ENCODE measurements around the gene RAB32.

The RAB32 gene

GRCh38 chr6:146583966-146584365 lies 40.3 kb downstream of the RAB32 start:
- no peak for DNase-seq

DNA sequence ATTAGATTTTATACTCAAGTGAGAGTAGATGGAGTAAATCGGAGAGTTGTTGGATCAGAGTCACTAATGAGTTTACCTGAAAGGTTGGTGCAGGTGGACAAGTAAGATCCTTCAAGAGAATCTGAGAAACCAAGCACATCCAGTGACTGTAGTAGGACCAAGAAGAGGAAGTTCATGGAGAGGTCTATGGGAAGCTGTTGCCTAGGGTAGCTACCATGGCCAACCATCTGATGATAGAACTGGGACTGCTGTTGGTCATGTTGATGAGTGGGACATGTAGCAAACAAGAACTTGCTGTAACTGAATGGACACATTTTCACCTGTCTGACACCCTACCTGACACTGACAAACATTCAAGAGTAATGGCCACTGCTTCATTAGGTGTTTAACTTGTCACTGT lies 43.8 kb downstream of the RAB32 start:
- DNase-seq, result no peak

GRCh38 chr6:146590492-146590891 lies 46.9 kb downstream of the RAB32 start:
- DNase-seq, result no peak

DNA sequence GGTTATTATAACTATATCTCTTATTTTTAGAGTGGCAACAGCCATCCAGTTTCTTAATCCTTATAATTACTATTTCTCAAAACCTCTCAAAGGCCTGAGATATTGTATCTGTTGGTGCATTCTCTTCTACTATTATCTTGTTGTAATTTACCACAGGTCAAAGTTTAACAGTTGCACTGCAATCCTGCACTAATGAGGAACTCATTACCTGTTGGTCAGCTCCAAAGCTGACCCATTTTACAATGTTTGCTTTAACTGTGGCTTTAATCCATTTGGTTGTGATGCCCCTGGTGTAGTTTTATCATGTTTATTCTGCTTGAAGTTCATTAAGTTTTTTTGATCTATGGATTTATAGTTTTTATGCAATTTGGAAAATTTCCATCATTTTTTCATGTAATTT lies 48.8 kb downstream of the RAB32 start:
- DNase-seq, result no peak

- no peak for DNase-seq
These were observed 50.4 kb downstream of the RAB32 start for GRCh38 chr6:146593986-146594385.

- no peak for DNase-seq
These were observed 50.9 kb downstream of the RAB32 start for GRCh38 chr6:146594495-146594894.

GRCh38 chr6:146595972-146596731 lies 52.5 kb downstream of the RAB32 start:
- DNase-seq, result peak in 1 of 2 donors; percentile 25

- peak in 1 of 2 donors; percentile 22 for DNase-seq
These were observed 55.3 kb downstream of the RAB32 start, which contains the start of gene ADGB for GRCh38 chr6:146598772-146599405. Gene ADGB, plus strand, starts transcription at chr6:146598972. Its CDS starts 69 bp downstream, at chr6:146599041.

DNA sequence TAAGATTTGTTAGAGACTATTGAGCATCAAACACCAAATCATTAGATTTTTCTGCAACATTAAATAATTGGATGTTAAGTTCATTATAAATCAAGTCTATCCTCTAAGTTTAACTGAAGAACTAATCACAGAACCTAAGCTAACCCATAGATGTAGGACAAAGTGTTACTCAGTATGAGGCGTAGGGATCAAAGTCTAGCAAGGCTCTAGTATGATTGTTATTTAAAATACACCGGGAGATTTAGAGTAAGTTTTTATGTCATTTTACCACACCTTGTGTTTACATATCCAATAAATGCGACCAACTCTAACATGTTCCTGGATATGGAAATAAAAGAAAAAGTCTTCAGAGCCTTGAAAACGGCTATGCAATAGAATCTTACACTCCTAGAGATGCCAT lies 57.7 kb downstream of the RAB32 start:
- no peak for DNase-seq

DNA sequence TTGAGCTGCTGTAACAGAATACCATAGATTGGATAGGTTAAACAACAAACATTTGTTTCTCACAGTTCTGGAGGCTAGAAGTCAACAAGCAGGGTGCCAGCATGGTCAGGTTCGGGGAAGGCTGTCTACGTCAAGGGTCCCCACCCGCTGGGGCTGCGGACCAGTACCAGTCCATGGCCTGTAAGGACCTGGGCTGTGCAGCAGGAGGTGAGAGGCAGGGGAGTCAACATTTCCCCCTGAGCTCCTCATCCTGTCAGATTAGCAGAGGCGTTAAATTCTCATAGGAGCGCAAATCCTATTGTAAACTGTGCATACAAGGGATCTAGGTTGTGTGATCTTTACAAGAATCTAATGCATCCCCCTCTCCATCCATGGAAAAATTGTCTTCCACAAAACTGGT lies 58.9 kb downstream of the RAB32 start:
- no peak for DNase-seq

Measured in CD4-positive, alpha-beta T cell treated with Interleukin-1 beta for 1 hour (primary cell).